Upper lobe of left lung (tissue), 6 donors: Measurements from ENCODE around the gene SOX11. TPM values are rescaled to one million over a fixed set of nuclear protein-coding genes. Genes with fewer than 3 reads are reported as not detected.

Experiments
- ATAC-seq, 2 donors: fragments of 200-7000 bp; cut with Tn5 transposase; one replicate each; pipeline ENCODE4 v1.9.1; 2022; ENCODE audit warnings: mild to moderate bottlenecking in 2 of 2, moderate library complexity in 2 of 2; ENCODE audit not compliant: low FRiP score in 2 of 2
- DNase-seq, 2 donors: peaks; one replicate each; pipeline ENCODE4 v3.0.0-alpha.2; 2019 to 2020
- H3K27ac ChIP-seq, 4 donors: fragments of 200-600 bp; sonication (generic); one replicate each; pipeline ENCODE4 v1.5.1; 2016 to 2019
- H3K27me3 ChIP-seq, 4 donors: fragments of 200-600 bp; sonication (generic); one replicate each; pipeline ENCODE4 v1.5.1; 2017 to 2019
- H3K36me3 ChIP-seq, 4 donors: fragments of 200-600 bp; sonication (generic); one replicate each; pipeline ENCODE4 v1.5.1; 2016 to 2019
- H3K4me1 ChIP-seq, 4 donors: fragments of 200-600 bp; sonication (generic); one replicate each; pipeline ENCODE4 v1.5.1; 2018 to 2019
- H3K4me3 ChIP-seq, 4 donors: fragments of 200-600 bp; sonication (generic); one replicate each; pipeline ENCODE4 v1.5.1; 2017 to 2019; ENCODE audit warnings: mild to moderate bottlenecking in 2 of 4, moderate library complexity in 1 of 4
- H3K9me3 ChIP-seq, 4 donors: fragments of 200-600 bp; sonication (generic); one replicate each; pipeline ENCODE4 v1.5.1; 2018 to 2019
- CTCF ChIP-seq, 6 experiments: fragments of 450-650 bp in 4 of 6; fragments of 200-600 bp in 2 of 6; sonication (generic) in 2 of 6; IDR thresholded peaks; one replicate each; pipeline ENCODE4 v1.5.1; 2016 to 2019; ENCODE audit warnings: antibody characterized with exemption in 6 of 6
- EP300 ChIP-seq, 4 donors: sonication (generic); formaldehyde crosslinking; IDR thresholded peaks; one replicate each; pipeline ENCODE4 v1.5.1; 2017; ENCODE audit warnings: antibody characterized with exemption in 4 of 4, control low read depth in 2 of 4
- POLR2A ChIP-seq, 4 donors: fragments of 450-650 bp; IDR thresholded peaks; one replicate each; pipeline ENCODE4 v1.5.1; 2016 to 2017; ENCODE audit warnings: antibody characterized with exemption in 4 of 4, mild to moderate bottlenecking in 2 of 4
- POLR2AphosphoS5 ChIP-seq, 2 donors: sonication (generic); formaldehyde crosslinking; IDR thresholded peaks; one replicate each; pipeline ENCODE4 v1.5.1; 2017; ENCODE audit warnings: antibody characterized with exemption in 2 of 2
- WGBS, 2 donors: methylation state at CpG; one replicate each; pipeline ENCODE4 v1.1.5; 2017 to 2018; 5-methylcytosine and 5-hydroxymethylcytosine counted together
- total RNA-seq, 6 donors: library from RNA; depleted of rRNA in 4 of 6; stranded (reverse); fragments of >200 nt in 4 of 6; gene quantifications; one replicate each; pipeline versions ENCODE4 v1.1.0 to v1.2.1, GENCODE V29; 2016 to 2021
- donor health status: DM: no; HTN: no; CAD: no; lungs with moderate emphysema.
- donor health status: DM: no; HTN: yes; CAD: no; lungs with severe emphysema.

SOX11 gene
- total RNA-seq, 6 donors from 2014 or later: 0.06 to 0.13 TPM; not detected in 4

GRCh38 chr2:5742126-5742525 lies 49.9 kb downstream of the SOX11 start:
- Histone ChIP-seq H3K36me3 (no peaks in the 10 kb centered on the region), H3K9me3 (no peaks in the 10 kb centered on the region), H3K4me1 (peaks cover 0 to 6% (median 2%) of the 10 kb centered on the region in 4 donors), H3K4me3 (no peak overlapping the region), H3K27me3 (no peaks in the 10 kb centered on the region), H3K27ac (no peak overlapping the region)
- WGBS, 2 donors: 45 to 50% methylated on average over 6 of the region's 6 CpGs
- ATAC-seq (no peak), DNase-seq (no peak)
- TF ChIP-seq POLR2A (IDR thresholded peaks at IDR 0.05) (no peak), EP300 (IDR thresholded peaks at IDR 0.05) (no peak), POLR2AphosphoS5 (IDR thresholded peaks at IDR 0.05) (no peak), CTCF (IDR thresholded peaks at IDR 0.05) (no peak)

DNA sequence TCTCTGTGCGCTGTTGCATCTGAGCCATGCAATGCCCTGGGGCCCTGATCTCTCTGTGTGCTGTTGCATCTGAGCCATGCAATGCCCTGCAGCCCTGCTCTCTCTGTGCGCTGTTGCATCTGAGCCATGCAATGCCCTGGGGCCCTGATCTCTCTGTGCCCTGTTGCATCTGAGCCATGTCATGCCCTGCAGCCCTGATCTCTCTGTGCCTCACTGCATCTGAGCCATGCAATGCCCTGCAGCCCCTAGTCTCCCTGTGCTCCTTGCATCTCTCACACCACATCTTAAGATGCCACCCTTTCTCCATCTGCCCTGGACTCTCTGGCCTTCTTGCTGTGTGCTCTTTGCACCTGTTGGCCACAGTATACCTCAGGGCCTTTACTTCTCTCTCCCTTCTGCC lies 56.2 kb downstream of the SOX11 start:
- Histone ChIP-seq H3K27me3 (no peaks in the 10 kb centered on the region), H3K4me3 (no peak overlapping the region), H3K9me3 (no peaks in the 10 kb centered on the region), H3K4me1 (no peaks in the 10 kb centered on the region), H3K27ac (no peak overlapping the region), H3K36me3 (no peaks in the 10 kb centered on the region)
- no peak for ATAC-seq
- WGBS, 2 donors: 81 to 83% methylated on average over 1 to 2 of the region's 2 CpGs
- DNase-seq: peak in 1 of 2 donors; percentile 5
- TF ChIP-seq POLR2AphosphoS5 (IDR thresholded peaks at IDR 0.05) (no peak), CTCF (IDR thresholded peaks at IDR 0.05) (no peak), POLR2A (IDR thresholded peaks at IDR 0.05) (no peak), EP300 (IDR thresholded peaks at IDR 0.05) (no peak)

DNA sequence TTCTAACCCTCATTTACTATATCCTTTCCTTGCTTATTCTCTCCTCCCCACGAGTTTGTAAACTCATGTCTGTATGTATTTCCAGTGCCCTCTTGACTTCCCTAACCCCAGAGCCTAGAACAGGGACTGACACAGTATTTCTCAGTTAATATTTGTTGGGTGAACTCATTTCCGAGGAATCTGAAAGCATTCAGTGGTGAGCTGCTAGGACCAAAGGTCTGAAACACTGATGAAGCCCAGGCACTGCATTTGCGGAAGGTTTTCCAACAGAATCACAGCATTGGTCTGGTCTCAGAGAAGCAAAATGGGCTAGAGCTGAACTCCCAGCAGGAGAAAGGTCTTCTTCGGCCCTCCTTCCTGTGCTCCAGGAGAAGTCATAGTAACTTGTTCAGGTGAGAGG lies 56.8 kb downstream of the SOX11 start:
- Histone ChIP-seq H3K27ac (no peak overlapping the region), H3K4me3 (no peak overlapping the region), H3K4me1 (no peaks in the 10 kb centered on the region), H3K27me3 (no peaks in the 10 kb centered on the region), H3K36me3 (no peaks in the 10 kb centered on the region), H3K9me3 (no peaks in the 10 kb centered on the region)
- ATAC-seq (no peak), DNase-seq (no peak)
- WGBS, 2 donors: 83% methylated on average over 4 of the region's 4 CpGs
- TF ChIP-seq POLR2AphosphoS5 (IDR thresholded peaks at IDR 0.05) (no peak), CTCF (IDR thresholded peaks at IDR 0.05) (no peak), POLR2A (IDR thresholded peaks at IDR 0.05) (no peak), EP300 (IDR thresholded peaks at IDR 0.05) (no peak)

- Histone ChIP-seq H3K9me3 (no peaks in the 10 kb centered on the region), H3K27me3 (no peaks in the 10 kb centered on the region), H3K4me3 (no peak overlapping the region), H3K27ac (no peak overlapping the region), H3K4me1 (no peaks in the 10 kb centered on the region), H3K36me3 (no peaks in the 10 kb centered on the region)
- ATAC-seq (no peak), DNase-seq (peak in 1 of 2 donors; percentile 26)
- WGBS, 2 donors: 91 to 93% methylated on average over 7 to 8 of the region's 8 CpGs
- TF ChIP-seq EP300 (IDR thresholded peaks at IDR 0.05) (no peak), CTCF (IDR thresholded peaks at IDR 0.05) (no peak), POLR2AphosphoS5 (IDR thresholded peaks at IDR 0.05) (no peak), POLR2A (IDR thresholded peaks at IDR 0.05) (no peak)
These were observed 57.2 kb downstream of the SOX11 start for GRCh38 chr2:5749347-5749746.
